AG09309 (cell line): ENCODE measurements around the gene SLC25A41.

Experiments used
- DNase-seq: peaks from one replicate; pipeline ENCODE4 v3.0.0-alpha.2; 2010; ENCODE audit warnings: low read depth
- H3K4me3 ChIP-seq: 2 replicates; pipeline ENCODE4 v1.5.1; 2011; ENCODE audit warnings: mild to moderate bottlenecking, low read depth, low read length, moderate library complexity; ENCODE audit not compliant: control insufficient read depth
- TF ChIP-seq, protein P1 (sequence below): IDR thresholded peaks from 2 replicates; pipeline ENCODE4 v1.5.1; 2011; ENCODE audit warnings: mild to moderate bottlenecking, low read depth, low read length, inconsistent platforms; ENCODE audit not compliant: insufficient read depth, control insufficient read depth; ENCODE audit errors: missing control alignments

Gene SLC25A41

GRCh38 chr19:6396305-6396704 is 37.3 kb downstream of the SLC25A41 start:
- no peak for DNase-seq
- H3K4me3 ChIP-seq = no peak overlapping the region
- TF ChIP-seq, protein P1, sequence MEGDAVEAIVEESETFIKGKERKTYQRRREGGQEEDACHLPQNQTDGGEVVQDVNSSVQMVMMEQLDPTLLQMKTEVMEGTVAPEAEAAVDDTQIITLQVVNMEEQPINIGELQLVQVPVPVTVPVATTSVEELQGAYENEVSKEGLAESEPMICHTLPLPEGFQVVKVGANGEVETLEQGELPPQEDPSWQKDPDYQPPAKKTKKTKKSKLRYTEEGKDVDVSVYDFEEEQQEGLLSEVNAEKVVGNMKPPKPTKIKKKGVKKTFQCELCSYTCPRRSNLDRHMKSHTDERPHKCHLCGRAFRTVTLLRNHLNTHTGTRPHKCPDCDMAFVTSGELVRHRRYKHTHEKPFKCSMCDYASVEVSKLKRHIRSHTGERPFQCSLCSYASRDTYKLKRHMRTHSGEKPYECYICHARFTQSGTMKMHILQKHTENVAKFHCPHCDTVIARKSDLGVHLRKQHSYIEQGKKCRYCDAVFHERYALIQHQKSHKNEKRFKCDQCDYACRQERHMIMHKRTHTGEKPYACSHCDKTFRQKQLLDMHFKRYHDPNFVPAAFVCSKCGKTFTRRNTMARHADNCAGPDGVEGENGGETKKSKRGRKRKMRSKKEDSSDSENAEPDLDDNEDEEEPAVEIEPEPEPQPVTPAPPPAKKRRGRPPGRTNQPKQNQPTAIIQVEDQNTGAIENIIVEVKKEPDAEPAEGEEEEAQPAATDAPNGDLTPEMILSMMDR = no peak

DNA sequence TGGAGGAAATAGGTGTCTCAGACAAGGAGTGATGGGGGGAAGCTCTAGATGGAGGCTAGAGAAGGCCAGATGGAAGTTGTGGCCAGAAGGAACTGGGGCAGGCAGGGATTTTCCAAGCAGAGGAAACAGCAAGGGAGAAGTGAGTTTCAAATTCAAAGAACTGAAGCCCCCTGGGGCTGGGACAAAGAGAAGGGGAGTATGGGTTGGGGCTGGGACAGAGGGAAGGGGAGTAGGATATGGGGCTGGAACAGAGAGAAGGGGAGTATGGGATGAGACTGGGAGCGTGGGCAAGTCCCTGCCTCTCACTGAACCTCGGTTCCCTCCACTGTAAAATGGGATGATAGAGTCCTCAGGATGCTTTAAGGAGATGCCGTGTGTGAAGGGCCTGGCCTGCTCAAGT is 38.7 kb downstream of the SLC25A41 start:
- TF ChIP-seq, protein P1 = no peak
- no peak for DNase-seq
- no peak overlapping the region for H3K4me3 ChIP-seq

GRCh38 chr19:6393983-6394412 is 39.6 kb downstream of the SLC25A41 start:
- H3K4me3 ChIP-seq = peak overlapping the region; percentile 87
- DNase-seq = no peak
- TF ChIP-seq, protein P1 = no peak

GRCh38 chr19:6393074-6393982 is 40.2 kb downstream of the SLC25A41 start, which contains the start of gene GTF2F1:
Gene GTF2F1 (minus strand): TSS chr19:6393164. CDS start chr19:6392995, 169 bp downstream.
- TF ChIP-seq, protein P1 = peak; percentile 12
- H3K4me3 ChIP-seq = peak within 1 kb of the TSS; percentile 87
- DNase-seq = peak; percentile 76

GRCh38 chr19:6392221-6393073 is 41.1 kb downstream of the SLC25A41 start:
- peak overlapping the region; percentile 87 for H3K4me3 ChIP-seq
- no peak for DNase-seq
- TF ChIP-seq, protein P1 = no peak

GRCh38 chr19:6387372-6387771 is 46.2 kb downstream of the SLC25A41 start:
- DNase-seq = no peak
- no peak overlapping the region for H3K4me3 ChIP-seq
- TF ChIP-seq, protein P1 = no peak
